ENCODE data around the gene LAMA3.

DNA sequence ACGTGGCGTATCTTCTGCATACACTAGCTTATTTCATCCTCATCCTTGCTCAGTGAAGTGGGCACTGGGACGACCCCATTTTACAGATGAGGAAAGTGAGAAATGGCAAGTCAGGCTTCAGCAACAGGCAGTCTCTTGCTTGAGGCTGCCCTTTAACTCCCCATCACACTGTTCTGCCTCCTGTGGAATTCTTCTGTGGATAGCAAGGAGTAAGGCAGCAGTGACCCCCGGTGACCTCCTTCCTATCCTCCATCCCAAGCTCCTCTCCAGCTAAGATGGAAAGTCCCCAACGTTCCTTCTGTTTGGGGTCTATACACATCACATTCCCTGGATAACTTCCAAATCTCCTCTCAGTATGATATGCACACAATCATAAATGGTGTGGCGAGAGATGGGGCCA lies 37.0 kb upstream of the LAMA3 start:
- TF ChIP-seq POLR2AphosphoS5 (IDR thresholded peaks at IDR 0.05) (no peak), POLR2A (IDR thresholded peaks at IDR 0.05) (no peak), EP300 (IDR thresholded peaks at IDR 0.05) (no peak)
- TF ChIP-seq, protein P1, sequence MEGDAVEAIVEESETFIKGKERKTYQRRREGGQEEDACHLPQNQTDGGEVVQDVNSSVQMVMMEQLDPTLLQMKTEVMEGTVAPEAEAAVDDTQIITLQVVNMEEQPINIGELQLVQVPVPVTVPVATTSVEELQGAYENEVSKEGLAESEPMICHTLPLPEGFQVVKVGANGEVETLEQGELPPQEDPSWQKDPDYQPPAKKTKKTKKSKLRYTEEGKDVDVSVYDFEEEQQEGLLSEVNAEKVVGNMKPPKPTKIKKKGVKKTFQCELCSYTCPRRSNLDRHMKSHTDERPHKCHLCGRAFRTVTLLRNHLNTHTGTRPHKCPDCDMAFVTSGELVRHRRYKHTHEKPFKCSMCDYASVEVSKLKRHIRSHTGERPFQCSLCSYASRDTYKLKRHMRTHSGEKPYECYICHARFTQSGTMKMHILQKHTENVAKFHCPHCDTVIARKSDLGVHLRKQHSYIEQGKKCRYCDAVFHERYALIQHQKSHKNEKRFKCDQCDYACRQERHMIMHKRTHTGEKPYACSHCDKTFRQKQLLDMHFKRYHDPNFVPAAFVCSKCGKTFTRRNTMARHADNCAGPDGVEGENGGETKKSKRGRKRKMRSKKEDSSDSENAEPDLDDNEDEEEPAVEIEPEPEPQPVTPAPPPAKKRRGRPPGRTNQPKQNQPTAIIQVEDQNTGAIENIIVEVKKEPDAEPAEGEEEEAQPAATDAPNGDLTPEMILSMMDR (IDR thresholded peaks at IDR 0.05), result no peak
